ENCODE results near the gene SMARCA2. TPM values are rescaled to one million over a fixed set of nuclear protein-coding genes. Genes with fewer than 3 reads are reported as not detected.

SMARCA2 gene
- total RNA-seq, 1 donor from 2014 or later: 147 TPM

DNA sequence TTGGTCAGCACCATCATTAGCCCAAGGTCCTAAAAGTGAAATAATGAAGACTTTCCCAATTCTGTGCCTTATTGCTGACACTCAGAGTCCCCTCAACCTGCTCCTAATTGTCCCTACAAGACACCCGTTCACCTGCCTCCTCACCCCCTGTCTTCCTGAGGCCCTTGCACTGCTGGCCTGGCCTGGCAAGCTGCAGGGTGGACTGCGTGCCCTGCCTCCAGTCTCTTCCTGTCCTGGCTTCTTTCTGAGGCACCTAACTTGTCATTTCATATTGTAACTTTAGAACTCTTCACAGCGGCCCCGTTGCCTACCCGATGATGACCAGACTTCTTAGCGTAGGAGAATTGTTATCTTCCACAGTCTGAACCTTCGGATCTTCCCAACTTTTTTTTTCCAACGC, 153.9 kb downstream of the SMARCA2 start:
- Histone ChIP-seq H3K27ac (no peak overlapping the region), H3K4me1 (no peaks in the 10 kb centered on the region), H3K9me3 (no peaks in the 10 kb centered on the region), H3K4me3 (no peak overlapping the region), H3K36me3 (peaks cover 53% of the 10 kb centered on the region), H3K27me3 (ENCODE audit: low read depth) (no peaks in the 10 kb centered on the region)
- intact Hi-C loops (cut with DNase I): no loop called here
- DNase-seq: no peak
- TF ChIP-seq, protein P1, sequence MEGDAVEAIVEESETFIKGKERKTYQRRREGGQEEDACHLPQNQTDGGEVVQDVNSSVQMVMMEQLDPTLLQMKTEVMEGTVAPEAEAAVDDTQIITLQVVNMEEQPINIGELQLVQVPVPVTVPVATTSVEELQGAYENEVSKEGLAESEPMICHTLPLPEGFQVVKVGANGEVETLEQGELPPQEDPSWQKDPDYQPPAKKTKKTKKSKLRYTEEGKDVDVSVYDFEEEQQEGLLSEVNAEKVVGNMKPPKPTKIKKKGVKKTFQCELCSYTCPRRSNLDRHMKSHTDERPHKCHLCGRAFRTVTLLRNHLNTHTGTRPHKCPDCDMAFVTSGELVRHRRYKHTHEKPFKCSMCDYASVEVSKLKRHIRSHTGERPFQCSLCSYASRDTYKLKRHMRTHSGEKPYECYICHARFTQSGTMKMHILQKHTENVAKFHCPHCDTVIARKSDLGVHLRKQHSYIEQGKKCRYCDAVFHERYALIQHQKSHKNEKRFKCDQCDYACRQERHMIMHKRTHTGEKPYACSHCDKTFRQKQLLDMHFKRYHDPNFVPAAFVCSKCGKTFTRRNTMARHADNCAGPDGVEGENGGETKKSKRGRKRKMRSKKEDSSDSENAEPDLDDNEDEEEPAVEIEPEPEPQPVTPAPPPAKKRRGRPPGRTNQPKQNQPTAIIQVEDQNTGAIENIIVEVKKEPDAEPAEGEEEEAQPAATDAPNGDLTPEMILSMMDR (IDR thresholded peaks at IDR 0.05): no peak
- no peak for ATAC-seq

DNA sequence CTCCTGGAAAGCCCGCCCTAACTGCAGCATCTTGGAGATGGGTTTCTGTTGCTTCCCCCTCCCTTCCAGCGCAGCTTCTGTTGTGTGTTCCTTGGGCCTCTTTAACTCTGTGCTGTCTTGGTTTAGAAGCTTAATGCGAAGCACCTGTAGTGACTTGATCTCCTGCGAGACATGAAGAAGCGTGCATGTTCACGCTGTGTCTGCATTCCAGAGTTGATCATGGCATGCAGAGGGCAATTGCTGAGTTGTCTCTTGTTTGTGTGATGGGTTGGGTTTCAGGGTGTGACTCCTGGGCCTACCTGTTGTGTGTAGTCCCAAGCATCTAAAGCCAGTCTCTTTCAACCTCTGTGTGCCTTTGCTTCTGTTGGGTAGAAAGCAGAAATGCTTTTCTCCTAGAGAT, 155.6 kb downstream of the SMARCA2 start:
- Histone ChIP-seq H3K36me3 (peaks cover 53% of the 10 kb centered on the region), H3K4me3 (no peak overlapping the region), H3K4me1 (no peaks in the 10 kb centered on the region), H3K27ac (no peak overlapping the region), H3K27me3 (ENCODE audit: low read depth) (no peaks in the 10 kb centered on the region), H3K9me3 (no peaks in the 10 kb centered on the region)
- TF ChIP-seq, protein P1 (IDR thresholded peaks at IDR 0.05): no peak
- ATAC-seq (no peak), DNase-seq (no peak)
- intact Hi-C loops (cut with DNase I): no loop called here

DNA sequence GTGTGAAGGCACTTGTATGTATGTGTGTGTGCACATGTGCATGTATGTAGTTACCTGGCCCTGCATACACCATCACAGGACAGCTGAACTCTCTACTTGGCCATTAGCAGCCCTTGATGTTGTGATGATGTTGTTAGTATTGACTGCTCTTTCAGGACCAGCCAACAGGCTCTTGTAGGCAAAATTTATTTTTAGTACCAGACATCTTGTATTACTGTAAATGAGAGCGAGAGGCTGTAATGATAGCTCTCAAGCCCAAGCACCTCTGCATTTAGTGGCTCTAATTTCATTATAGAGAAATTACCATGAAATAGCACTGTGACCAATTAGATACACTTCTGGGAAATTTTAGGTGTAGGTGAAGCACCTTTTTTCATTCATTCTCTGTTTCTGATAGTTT, 158.0 kb downstream of the SMARCA2 start:
- no peaks in the 10 kb centered on the region for H3K27me3 ChIP-seq (ENCODE audit: low read depth)
- H3K36me3 ChIP-seq: peaks cover 44% of the 10 kb centered on the region
- no peak for ATAC-seq
- no peak overlapping the region for H3K27ac ChIP-seq
- H3K4me1 ChIP-seq: no peaks in the 10 kb centered on the region
- DNase-seq: no peak
- no peak overlapping the region for H3K4me3 ChIP-seq
- H3K9me3 ChIP-seq: no peaks in the 10 kb centered on the region
- intact Hi-C loops (cut with DNase I): no loop called here
- TF ChIP-seq, protein P1 (IDR thresholded peaks at IDR 0.05): no peak

DNA sequence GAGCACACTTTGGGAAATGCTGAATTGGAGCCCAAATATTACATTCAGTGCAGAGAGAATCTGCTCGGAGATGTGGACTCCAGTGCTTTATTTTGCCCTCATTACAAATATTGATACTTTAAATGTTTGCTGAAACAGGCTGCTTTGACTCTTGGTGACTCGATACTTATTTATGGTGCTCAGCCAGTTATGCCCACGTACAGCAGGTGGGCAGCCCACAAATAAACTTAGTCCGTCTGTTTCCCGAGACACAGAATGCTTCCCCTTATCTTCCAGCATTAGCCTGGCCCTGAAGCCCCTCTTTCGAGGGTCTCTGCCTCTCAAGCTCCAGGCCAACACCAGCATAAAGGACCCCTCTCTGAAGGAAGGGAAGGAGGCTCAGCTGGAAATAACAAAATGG, 158.7 kb downstream of the SMARCA2 start:
- no peak overlapping the region for H3K27ac ChIP-seq
- no peak for DNase-seq
- no peak overlapping the region for H3K4me3 ChIP-seq
- no peaks in the 10 kb centered on the region for H3K4me1 ChIP-seq
- H3K27me3 ChIP-seq (ENCODE audit: low read depth): no peaks in the 10 kb centered on the region
- ATAC-seq: no peak
- peaks cover 38% of the 10 kb centered on the region for H3K36me3 ChIP-seq
- intact Hi-C loops (cut with DNase I): no loop called here
- no peaks in the 10 kb centered on the region for H3K9me3 ChIP-seq
- TF ChIP-seq, protein P1 (IDR thresholded peaks at IDR 0.05): no peak

DNA sequence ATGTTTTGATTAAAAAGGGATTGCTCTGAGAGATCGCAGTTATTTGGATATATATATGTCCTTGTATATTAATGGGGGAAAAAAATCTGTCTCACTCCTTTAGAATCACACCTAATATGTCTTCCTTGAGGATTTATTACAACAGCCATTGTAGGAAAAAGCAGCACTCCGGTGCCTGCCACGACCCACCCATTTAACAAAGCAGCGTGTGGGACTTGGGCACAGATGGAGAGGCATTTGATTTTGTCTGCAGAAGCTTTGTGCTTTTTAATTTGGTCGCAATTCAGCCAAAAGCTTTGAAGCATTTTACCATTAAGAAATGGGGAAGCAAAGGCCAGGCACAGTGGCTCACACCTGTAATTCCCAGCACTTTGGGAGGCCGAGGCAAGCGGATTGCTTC, 159.2 kb downstream of the SMARCA2 start:
- TF ChIP-seq, protein P1 (IDR thresholded peaks at IDR 0.05): no peak
- Histone ChIP-seq H3K27me3 (ENCODE audit: low read depth) (no peaks in the 10 kb centered on the region), H3K36me3 (peaks cover 33% of the 10 kb centered on the region)

DNA sequence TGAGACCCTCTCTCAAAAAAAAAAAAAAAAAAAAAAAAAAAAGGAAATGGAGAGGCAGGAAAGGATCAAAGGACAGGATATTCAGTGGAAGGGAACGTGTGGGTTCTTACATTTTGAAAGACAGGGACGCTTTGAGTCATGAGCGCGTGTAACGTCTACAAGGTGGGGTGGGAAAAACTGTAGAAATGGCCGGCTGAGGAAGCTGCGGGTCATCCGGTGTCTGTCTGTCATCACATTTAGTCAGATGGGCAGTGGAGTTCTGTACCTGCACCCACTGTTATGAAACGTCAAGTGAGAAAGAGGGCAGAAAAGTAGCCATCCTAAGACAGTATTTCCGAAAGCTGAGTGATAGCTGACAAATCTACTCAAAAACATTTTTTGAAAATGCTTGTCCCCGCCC, 159.8 kb downstream of the SMARCA2 start:
- TF ChIP-seq, protein P1 (IDR thresholded peaks at IDR 0.05): no peak
- H3K27me3 ChIP-seq (ENCODE audit: low read depth): no peaks in the 10 kb centered on the region
- H3K9me3 ChIP-seq: no peaks in the 10 kb centered on the region
- no peak for ATAC-seq
- intact Hi-C loops (cut with DNase I): no loop called here
- no peak overlapping the region for H3K4me3 ChIP-seq
- no peak for DNase-seq
- H3K36me3 ChIP-seq: peaks cover 27% of the 10 kb centered on the region
- no peak overlapping the region for H3K27ac ChIP-seq
- H3K4me1 ChIP-seq: no peaks in the 10 kb centered on the region

More for the DNA sequence above, 159.2 kb downstream of the SMARCA2 start:
- H3K27ac ChIP-seq: no peak overlapping the region
- no peaks in the 10 kb centered on the region for H3K9me3 ChIP-seq
- intact Hi-C loops (cut with DNase I): no loop called here
- DNase-seq (no peak), ATAC-seq (no peak)
- no peak overlapping the region for H3K4me3 ChIP-seq
- H3K4me1 ChIP-seq: no peaks in the 10 kb centered on the region

All from lower lobe of right lung (tissue), 2 donors.